ENCODE measurements around the gene SP110.

DNA sequence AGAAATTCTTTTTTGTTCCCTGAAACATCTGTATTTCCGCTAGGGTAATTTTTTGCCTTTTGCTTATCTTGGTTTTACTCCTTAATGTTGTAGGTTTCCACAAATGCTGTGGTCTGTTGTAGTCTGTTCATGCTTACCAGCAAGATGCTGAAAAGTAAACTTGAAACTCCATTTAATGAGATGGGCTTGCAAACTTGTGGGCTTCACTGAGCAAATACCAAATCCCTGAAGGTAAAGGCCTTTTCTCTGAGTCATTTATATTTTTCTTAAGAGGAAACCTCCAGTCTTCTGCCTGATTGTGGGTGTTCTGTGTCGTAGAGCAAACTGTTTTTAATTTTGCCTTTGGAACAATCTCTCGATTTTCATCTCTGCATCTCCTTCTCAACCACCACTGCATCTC, 15.1 kb upstream of the SP110 start:
- TF ChIP-seq, protein P1, sequence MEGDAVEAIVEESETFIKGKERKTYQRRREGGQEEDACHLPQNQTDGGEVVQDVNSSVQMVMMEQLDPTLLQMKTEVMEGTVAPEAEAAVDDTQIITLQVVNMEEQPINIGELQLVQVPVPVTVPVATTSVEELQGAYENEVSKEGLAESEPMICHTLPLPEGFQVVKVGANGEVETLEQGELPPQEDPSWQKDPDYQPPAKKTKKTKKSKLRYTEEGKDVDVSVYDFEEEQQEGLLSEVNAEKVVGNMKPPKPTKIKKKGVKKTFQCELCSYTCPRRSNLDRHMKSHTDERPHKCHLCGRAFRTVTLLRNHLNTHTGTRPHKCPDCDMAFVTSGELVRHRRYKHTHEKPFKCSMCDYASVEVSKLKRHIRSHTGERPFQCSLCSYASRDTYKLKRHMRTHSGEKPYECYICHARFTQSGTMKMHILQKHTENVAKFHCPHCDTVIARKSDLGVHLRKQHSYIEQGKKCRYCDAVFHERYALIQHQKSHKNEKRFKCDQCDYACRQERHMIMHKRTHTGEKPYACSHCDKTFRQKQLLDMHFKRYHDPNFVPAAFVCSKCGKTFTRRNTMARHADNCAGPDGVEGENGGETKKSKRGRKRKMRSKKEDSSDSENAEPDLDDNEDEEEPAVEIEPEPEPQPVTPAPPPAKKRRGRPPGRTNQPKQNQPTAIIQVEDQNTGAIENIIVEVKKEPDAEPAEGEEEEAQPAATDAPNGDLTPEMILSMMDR (IDR thresholded peaks at IDR 0.05; ENCODE audit: low read depth, low read length, poor library complexity, severe bottlenecking), result no peak
- TF ChIP-seq EZH2phosphoT487 (IDR thresholded peaks at IDR 0.05; ENCODE audit: borderline replicate concordance, low read length), result no peak
